DMS53 (cell line): Measurements from ENCODE around the gene TENM3.

Experiments used
- DNase-seq: peaks from one replicate; lab custom pipeline; 2025; lab: John Stamatoyannopoulos, UW

Gene TENM3

DNA sequence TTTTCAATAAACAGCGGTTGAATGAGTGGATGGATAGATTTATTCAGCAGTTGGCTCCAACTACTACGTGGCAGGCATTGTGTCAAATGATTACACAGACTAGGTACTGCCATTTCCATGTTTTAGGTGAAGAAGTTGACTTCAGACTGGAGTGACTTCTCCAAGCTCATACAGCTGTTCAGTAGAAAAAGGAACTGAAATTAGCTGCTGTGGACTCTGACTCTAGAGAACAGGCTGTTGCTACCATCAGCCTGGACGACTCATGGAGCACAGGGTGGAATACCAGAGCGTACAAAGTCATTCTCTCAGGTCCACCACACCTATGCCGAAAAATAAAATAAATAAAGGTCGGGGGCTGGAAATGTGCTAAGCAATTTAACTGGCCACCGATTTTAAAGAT lies 45.3 kb downstream of the TENM3 start:
- no peak for DNase-seq

DNA sequence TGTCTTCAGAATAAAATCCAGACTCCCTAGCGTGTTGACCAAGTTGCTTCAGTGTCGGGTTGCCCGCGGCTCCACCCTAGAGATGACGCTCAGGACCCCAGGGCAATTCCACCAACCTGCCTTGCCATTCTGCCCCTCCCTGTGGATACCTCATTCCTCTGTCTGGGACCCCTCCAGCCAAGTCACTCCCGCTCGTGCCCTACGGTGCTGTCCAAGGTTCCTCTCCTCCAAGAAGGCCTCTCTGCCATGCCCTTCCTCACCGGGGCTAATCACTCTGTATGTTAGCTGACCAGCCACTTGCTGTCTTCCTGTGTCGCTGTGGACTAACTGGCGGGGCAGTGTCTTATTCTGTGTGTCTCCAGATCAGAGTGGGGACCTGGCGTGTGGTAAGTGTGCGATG lies 46.6 kb downstream of the TENM3 start:
- DNase-seq = no peak

DNA sequence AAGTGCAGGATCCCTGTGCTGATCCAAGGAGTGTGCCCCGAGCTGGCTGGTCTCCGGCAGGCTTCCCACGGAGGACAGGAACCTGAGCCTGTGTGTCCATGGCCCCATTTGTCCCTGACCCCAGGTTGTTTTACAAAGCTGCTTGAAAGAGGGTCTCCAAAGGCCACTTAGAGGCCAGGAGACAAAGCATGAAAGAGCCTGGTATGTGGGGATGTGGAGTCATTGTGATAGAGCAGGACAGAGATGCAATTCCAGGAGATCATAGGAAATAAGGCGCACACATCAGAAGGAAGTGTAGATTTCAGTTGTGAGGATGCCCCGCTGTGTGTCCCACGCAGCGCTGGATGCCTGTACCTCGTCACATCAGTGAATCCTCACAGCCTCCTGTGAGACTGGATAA lies 48.0 kb downstream of the TENM3 start:
- DNase-seq = no peak

DNA sequence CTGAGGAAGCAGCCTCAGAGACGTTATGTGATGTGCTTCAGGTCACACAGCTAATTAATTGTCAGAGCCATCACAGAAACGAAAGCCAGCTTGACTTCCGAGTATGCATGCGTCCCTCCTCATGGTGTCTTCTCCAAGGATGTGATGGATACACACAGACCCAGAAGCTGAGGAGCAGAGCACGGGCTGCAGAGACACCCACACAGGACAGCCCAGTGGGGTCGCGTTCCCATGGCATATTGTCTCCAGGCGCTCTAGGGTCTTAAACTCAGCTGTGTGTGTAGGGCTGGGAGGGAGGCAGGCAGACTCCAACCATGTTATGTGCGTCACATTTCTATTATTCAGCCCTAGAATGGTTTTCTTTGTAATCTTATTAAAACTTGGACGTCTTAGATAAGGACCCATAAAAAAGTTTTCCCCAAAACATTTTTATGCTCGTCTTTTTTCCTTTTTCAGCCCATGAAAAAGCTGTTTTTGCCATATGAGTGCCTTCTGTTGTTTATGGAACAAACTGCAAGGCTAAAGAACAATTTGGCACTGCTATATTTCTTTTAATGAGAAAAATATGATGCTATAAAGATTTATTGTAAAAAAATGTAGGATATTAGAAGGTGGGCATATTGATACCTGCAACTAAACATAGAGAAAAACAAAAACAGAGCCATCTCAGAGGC lies 48.5 kb downstream of the TENM3 start:
- DNase-seq = no peak

DNA sequence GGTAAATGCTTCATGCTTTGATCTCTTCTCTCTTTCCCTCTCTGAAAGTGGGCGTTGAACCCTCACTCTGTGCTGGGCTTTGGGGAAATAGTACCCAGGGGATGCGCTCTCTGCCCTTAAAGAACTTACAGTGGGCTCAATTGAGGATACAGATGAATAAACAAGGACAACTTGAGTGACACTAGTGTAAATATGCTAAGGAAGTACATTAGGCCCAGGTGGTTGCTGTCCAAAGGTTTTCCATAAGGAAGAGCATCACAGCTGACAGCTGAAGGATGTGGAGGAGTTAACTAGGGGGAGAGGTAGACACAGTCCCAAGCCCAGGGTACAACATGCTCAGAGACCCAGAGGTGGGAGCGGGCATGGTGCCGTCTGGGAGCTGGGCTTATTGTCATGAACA lies 49.4 kb downstream of the TENM3 start:
- no peak for DNase-seq

DNA sequence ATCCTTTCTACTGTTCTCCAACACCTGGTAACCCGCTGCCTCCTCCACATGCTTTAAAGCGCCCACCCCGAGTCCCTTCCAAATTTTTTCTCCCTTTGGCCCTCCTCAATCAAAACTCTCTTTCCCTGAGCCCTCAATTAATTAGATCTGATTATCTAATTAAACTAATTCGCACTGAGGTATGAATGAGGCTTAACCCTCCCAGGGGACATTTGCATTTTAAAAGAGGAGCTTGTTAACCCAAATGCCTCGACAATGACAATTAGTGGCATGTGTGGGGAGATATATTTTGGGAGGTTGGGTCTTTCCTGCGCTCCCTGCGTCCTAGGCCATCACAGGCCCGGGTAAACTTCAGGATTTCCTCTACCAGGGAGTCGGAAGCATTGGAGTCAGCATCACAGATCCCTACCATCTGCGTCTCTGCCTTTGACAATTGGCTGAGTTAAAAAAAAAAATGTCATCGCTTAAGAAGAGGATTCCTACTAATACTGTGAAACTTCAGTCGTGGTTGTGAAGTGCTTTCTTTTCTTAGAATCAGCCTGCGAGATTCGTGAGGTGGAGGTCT lies 50.6 kb downstream of the TENM3 start:
- DNase-seq = no peak

DNA sequence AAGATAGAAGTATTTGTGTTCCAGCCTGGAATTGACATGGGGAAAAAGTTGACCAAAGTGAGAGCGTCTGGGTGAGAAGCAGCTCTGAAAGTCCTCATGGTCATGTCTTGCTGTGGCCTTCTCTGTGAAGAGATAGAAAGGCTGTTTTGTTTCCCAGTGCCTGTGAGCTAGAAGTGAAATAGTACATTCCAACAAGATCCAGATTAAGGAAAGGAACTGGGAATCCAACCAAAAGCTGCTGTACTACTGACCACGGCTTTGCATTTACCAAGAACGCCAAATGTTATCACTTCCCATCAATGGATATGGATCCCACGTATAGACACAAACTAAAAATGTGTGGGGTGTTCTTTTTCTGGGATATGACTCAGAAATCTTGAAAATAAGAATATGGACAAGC lies 51.2 kb downstream of the TENM3 start:
- DNase-seq = no peak

DNA sequence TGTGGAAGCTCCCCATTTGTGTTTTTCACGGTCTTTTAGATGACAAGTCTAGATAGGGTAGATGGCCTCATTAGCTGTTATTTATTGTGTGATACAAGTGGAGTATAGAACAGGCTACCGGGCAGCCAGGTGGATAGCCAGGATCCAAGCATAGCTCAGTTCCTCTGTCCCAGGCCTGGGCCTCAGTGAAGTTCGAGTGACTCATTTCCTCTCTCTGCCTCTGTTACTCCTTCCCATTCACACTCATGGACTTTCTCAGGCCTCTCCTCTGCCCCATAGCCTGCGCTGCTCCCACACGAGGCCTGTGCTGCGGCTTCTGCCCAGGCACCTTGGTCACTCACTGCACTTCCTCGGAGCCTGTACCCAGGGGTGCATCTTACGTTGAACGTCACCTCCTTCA lies 54.5 kb downstream of the TENM3 start:
- DNase-seq = peak; percentile 27

DNA sequence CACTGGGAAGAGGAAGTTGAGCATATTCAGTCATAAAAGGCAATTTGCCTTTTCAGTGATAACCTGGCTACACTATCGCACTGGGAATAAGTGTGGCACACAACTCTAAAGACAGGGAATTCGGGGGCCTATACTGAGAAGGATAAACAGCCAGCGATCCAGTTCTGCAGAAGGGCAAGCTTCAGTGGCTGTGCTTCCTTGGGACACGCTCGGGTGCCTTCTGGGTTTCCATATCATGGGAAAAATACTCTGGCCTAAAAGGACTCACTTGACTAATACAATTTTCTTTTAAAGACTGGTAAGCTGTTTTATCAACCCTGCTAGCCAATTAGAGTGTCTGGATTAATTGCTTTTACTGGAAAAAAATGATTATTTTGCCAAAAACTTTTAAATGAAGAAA lies 58.5 kb downstream of the TENM3 start:
- DNase-seq = no peak

DNA sequence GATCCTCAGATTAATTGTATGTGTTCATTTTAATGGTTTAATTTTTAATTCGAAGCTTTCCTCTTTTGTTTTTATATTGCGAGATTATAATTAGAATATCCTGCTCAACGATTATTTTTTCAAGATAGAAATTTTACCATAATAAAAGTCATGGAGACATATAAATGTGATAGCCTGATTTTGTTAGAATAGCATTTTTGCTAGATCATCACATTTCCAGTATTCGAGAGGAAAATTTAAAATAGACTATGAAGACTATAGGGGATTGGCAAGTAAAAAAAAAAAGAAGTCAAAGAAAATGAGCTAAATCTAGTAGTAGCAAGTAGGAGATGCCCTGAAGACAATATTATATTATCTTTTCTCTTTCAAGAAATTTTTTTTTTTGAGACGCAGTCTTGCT lies 60.6 kb downstream of the TENM3 start:
- no peak for DNase-seq

DNA sequence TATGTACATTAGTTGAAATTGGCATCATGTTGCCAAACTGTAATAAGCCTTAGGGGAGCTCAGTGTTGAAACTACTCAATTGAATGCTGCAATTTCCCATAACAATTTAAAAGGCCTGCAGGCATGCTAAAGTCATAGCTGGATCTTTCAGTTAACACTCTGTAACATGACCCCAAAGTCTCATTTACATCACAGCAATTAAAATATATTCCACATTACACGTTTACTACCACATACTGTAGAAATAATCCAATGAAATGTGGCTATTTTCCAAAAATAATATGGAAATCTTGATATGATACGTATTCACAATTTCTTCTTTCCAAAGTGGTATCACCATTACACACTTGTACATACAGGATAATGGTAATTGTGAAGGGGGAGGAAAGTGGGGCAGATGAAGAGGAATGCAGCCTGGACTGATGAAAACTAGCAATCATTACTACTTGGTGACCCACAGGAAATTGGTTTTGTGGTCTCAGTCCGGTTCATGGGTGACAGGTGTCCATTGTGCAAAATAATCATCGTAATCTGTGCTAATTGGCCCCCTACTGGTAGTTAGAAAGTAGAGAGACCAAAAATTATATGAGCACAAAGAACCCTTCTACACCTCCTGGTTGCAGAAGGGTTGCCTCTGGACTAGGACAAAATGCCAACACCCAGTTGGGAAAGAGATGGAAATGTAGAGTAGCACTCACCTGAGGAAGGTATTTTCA lies 63.7 kb downstream of the TENM3 start:
- DNase-seq = no peak

DNA sequence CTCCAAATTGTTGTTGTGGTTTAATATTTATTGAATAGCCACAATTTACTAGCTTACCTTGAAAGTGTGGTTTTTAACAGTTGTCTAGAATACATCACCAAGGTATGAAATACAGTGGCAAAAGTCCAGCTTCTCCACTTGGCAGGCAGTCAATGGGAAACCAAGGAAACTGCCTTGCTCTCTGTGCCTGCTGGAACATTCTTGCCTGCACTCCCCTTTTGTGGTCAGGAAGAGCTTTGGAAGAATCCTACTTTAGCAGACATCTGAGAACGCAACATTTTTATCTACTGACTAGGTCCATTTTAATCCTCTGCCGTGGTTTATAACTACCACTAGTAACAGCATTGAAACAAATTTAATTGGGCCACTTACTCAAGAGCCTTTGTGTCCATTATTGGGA lies 64.5 kb downstream of the TENM3 start:
- no peak for DNase-seq

DNA sequence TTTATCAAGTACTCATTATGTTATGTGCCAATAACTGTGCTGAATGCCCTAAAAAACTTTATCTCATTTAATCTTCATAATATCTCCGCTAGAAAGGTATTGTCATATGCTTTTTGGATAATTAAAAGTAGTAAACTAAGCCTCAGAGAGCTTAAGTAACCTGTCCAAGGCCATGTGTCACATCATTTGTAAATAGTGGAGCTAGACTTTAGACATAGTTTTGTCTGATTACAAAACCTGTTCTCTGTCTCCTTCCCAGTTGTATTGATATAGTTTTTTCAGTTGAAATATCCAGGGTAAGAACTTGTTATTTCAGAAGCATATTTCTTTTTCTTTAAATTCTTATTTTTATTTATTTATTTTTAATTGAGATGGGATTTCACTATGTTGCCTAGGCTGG lies 66.7 kb downstream of the TENM3 start:
- no peak for DNase-seq

DNA sequence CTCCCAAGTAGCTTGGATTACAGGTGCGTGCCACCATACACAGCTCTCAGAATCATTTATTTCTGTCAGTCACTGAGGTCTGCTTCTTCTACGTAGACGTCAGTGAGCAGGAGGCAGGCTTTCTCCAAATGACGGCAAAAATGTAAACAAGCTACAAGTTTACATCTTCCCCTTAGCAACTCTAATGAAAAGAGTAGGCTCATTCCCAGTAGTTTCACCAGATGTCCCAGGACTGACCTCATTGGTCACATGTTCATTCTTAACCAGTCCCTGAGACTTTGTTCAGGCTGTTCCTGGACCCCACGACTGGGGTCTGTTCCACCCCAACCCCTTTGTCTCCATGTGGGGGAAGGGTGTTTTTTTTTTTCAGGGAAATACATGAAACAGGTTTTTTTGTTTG lies 67.1 kb downstream of the TENM3 start:
- DNase-seq = no peak

DNA sequence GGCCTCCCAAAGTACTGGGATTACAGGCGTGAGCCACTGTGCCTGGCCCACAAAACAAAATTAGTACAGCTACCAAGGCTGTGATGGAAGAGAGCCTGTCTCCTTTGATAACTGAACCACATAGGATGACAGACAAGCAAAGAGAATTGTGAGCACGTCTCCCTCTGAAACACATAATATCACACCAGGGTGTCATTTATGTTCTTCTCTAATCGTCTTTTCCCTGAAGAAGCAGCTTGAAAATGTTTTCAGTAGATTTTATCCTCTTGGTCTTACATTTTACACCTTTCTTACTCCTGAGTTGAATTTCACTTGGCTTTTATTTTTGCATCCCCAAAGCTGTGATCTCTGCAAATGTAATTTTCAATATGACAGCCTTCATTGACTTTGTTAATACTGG lies 67.8 kb downstream of the TENM3 start:
- DNase-seq = no peak

DNA sequence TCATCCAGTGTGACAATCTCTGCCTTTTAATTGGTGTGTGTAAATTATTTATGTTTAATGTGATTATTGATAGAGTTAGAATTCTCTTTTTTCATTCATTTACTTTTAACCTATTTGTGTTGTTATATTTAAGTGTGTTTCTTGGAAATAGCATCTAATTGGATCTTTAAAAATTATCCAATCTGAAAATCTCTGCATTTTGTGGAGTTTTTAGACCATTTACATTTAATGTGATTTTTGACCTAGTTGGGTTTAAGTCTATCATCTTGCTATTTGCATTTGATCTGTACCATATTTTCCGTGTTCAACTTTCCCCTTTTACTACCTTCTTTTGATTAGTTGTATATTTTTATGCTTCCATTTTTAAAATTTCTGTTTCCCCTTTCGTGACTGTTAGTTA lies 71.3 kb downstream of the TENM3 start:
- DNase-seq = no peak

DNA sequence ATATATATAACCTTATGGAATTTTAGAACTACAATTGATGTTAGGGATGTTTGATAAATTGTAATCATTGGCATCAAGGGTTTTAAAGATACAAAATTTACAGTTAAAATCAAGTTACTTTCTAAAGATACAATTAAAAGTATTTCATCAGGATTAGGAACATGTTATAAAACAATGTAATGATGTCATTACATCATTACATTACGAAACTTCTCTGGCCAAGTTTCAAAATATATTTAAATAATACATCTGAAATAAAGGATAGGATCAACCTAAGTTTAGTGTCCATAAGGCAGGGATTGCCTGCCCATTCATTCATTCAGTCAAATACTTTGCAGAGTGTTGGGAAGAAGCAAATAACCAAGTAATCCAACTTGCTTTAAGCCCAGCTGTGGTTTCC lies 75.1 kb downstream of the TENM3 start:
- DNase-seq = no peak

DNA sequence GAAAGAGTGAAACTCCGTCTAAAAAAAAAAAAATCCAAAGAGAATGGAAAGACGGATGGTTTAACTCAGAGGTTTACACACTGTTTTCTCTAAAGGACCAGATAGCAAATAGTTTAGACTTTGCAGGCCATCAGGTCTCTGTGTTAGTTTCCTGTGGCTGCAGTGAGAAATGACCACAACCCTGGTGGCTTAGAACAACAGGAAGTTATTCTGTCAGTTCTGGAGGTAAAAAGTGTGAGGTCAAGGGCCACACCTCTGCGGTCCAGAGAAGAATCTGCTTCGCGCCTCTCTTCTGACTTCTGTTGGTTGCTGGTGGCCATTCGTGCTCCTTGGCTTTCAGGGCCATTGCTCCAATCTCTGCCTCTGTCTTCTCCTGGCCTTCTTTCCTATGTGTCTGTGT lies 76.9 kb downstream of the TENM3 start:
- no peak for DNase-seq

DNA sequence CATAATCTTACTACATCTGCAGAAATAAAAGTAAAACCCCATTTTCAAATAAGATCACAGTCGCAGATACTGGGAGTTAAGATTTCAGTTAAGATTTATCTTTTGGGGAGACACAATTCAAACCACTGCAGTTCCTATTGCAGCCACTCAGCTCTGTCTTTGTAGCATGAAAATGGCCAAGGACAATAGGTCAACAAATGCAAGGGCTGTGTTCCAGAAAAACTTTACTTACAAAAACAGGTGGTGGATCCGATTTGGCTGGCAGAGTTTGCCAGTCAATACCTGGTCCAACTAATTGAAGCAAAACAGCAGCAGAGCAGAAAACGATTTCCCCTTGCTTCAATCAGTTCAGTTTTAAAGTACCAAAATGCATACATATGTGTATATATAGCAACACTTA lies 77.4 kb downstream of the TENM3 start:
- DNase-seq = no peak

DNA sequence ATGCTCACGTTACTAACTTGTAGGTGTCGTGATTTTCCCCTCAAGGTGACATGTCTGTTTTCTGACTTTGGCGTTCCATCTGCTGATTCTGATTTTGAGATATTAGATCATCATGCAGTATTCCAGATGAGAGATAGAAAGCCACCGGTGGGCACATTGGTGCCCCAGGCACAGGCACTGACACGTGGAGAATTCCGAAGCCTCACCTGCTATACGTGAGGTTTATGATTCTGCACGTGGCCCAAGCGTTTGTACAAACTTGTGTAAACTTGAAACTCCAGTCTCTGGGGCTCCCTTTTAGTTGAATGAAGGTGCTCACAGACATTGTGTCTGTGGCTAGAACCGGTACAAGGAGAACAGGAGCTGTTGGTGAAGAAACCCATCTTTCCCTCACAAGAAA lies 81.1 kb downstream of the TENM3 start:
- no peak for DNase-seq

DNA sequence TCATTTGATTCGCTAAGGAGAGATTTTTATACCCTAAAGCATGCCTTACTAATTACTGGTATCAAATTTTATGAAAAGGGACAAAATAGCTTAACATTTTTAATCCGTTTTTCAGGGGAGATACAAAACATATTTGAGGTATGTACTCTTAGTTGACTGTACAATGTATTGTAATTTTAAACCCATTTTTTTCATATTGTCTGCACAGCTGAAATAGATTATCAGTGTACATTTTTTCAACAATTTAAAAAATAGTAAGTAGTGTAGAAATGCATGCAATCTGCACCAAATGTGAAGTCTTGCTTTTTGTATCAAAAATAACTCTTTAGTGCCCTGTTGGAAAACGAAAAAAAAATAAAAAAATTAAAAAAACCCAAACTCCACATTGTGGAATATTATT lies 82.2 kb downstream of the TENM3 start:
- DNase-seq = no peak

DNA sequence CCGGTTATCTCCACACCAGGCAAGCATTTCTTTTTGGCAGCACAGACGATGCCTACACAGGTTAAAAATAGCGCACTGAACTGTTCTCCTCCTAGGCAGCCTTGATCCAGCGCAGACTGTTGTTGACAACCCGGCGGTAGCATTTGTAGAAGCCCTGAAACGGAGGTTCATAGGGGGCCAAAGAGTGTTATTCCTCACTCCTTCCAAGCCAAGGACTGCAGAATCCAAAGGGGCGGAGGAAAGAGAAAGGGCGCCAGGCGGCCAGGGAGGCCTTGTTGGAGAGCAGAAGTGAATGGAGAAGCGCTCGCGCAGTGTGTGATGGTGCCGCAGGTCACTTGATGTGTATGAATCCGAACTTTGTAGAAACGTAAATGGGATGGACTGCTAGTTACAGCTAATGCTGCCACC lies 82.7 kb downstream of the TENM3 start:
- DNase-seq = no peak

DNA sequence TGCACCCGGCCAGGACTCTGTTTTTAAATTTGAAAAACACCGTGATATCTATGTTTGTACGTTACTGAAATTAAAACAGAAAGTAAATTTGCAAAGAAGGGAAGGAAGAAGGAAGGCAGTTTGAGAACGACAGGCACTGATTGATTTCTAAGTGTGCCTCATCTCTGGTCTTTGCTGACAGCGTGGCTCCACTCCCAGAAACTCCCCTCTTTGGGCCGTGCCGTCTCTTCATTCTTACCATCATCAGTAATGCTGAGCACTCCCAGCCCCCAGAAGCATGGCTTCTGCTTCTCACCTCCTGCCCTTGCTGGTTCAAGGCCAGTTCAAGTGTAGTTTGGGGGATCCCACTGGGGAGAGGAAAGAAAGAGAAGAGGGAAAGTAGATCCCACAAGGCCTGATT lies 85.3 kb downstream of the TENM3 start:
- no peak for DNase-seq

DNA sequence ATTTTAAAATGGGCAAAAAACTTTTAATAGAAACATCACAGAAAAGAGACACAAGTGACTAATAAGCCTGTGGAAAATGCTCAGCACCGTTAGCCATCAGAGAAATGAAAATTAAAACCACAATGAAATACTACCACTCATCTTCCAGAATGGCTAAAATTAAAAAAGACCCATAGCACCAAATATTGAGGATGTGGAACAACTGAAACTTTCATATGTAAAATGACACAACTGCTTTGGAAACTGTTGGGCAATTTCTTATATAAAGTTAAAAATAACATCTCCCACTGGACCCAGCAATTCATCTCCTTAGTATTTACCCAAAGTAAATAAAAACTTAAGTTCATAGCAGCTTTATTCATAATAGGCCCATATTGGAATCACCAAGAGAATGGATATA lies 94.2 kb downstream of the TENM3 start:
- DNase-seq = no peak
